A549 (cell line): ENCODE measurements around the gene NPTXR.

Source experiments
- CTCF ChIP-seq: fragments of >200 bp; sonication (Bioruptor Twin); formaldehyde crosslinking; IDR thresholded peaks from 3 replicates; pipeline ENCODE4 v1.5.1; 2016
- MAZ ChIP-seq: fragments of 150-350 bp; IDR thresholded peaks from 2 replicates; pipeline ENCODE4 v1.6.1; 2014; ENCODE audit warnings: antibody characterized with exemption, low read depth, low read length, borderline replicate concordance
- PHF8 ChIP-seq: fragments of 200-600 bp; sonication (generic); IDR thresholded peaks from 2 replicates; pipeline ENCODE4 v1.6.1; 2016; ENCODE audit warnings: low read depth, mild to moderate bottlenecking, antibody characterized with exemption, moderate library complexity, borderline replicate concordance
- RAD21 ChIP-seq, 2 experiments: fragments of >200 bp in 1 of 2; sonication (Bioruptor Twin) in 1 of 2; formaldehyde crosslinking in 1 of 2; IDR thresholded peaks in 1 of 2; conservative IDR thresholded peaks in 1 of 2; 2 replicates in 1 of 2; 3 replicates in 1 of 2; pipeline ENCODE4 v1.6.1; 2012 to 2018; ENCODE audit warnings: inconsistent platforms in 1 of 2
- RCOR1 ChIP-seq: fragments of 150-350 bp; IDR thresholded peaks from 2 replicates; pipeline ENCODE4 v1.6.1; 2014; ENCODE audit warnings: antibody characterized with exemption, low read length, low read depth
- REST ChIP-seq: fragments of 200-600 bp; sonication (generic); IDR thresholded peaks from 2 replicates; pipeline ENCODE4 v1.6.1; 2016; ENCODE audit warnings: antibody characterized with exemption, mild to moderate bottlenecking, moderate library complexity
- RFX5 ChIP-seq: fragments of 450-650 bp; IDR thresholded peaks from 2 replicates; pipeline ENCODE4 v1.7.1; 2014; ENCODE audit warnings: antibody characterized with exemption, mild to moderate bottlenecking, moderate library complexity
- SMC3 ChIP-seq: fragments of >200 bp; sonication (Bioruptor Twin); formaldehyde crosslinking; IDR thresholded peaks from 3 replicates; pipeline ENCODE4 v1.6.1; 2018; ENCODE audit warnings: inconsistent platforms
- SREBF2 ChIP-seq: fragments of 450-650 bp; IDR thresholded peaks from 2 replicates; pipeline ENCODE4 v1.6.1; 2014; ENCODE audit warnings: mild to moderate bottlenecking, moderate library complexity
- ZFP36 ChIP-seq: fragments of 450-650 bp; IDR thresholded peaks from 2 replicates; pipeline ENCODE4 v1.6.1; 2014; ENCODE audit warnings: borderline replicate concordance; ENCODE audit not compliant: partially characterized antibody

- TF ChIP-seq RFX5: no peak
- no peak for TF ChIP-seq CTCF
- TF ChIP-seq SMC3: no peak
- no peak for TF ChIP-seq MAZ
- TF ChIP-seq ZFP36: no peak
- TF ChIP-seq REST: no peak
- TF ChIP-seq SREBF2: no peak
- TF ChIP-seq RAD21 (conservative IDR thresholded peaks at IDR 0.05 in 1 of 2, IDR thresholded peaks at IDR 0.05 in 1 of 2): no peak; a peak in 1 of 5 replicates
- TF ChIP-seq RCOR1: no peak
- TF ChIP-seq PHF8: no peak
Observed at GRCh38 chr22:38843657-38844314, at the start of gene NPTXR.
